OCI-LY7 (cell line): Measurements from ENCODE around the gene TBC1D17. TPM values are rescaled to one million over a fixed set of nuclear protein-coding genes. Genes with fewer than 3 reads are reported as not detected.
A peak's percentile ranks its signal among the peaks of the same experiment; 100 is the strongest.

Experiments used
- BruUV-seq: library from RNA; stranded (reverse); fragments of 400-500 nt; replicated peaks from 2 replicates; lab custom pipeline; 2021; lab: Mats Ljungman, UMichigan
- CTCF ChIA-PET: fragments of 300-600 bp; sonication (Branson Sonifier 250); formaldehyde crosslinking; loops from one replicate; lab custom pipeline; 2022; ENCODE audit warnings: antibody characterized with exemption; ENCODE audit not compliant: unreplicated experiment; lab: Charles Lee
- POLR2A ChIA-PET: fragments of 300-600 bp; sonication (Branson Sonifier 250); formaldehyde crosslinking; loops from one replicate; lab custom pipeline; 2022; ENCODE audit warnings: antibody characterized with exemption; lab: Charles Lee
- DNase-seq: peaks from one replicate; pipeline ENCODE4 v3.0.0-alpha.2; 2015; ENCODE audit warnings: low spot score
- H2AFZ ChIP-seq: fragments of 200-600 bp; sonication (generic), shearing (Covaris generic); 2 replicates; pipeline ENCODE4 v1.6.1; 2014; ENCODE audit warnings: mild to moderate bottlenecking, antibody characterized with exemption, low read length, moderate library complexity
- H3K27ac ChIP-seq: fragments of 200-600 bp; sonication (generic); 2 replicates; pipeline ENCODE4 v1.5.1; 2014; ENCODE audit warnings: mixed run types, low read depth, mild to moderate bottlenecking, moderate library complexity, low read length, inconsistent platforms; ENCODE audit not compliant: poor library complexity, severe bottlenecking
- H3K36me3 ChIP-seq: fragments of 200-600 bp; sonication (generic); 2 replicates; pipeline ENCODE4 v1.6.1; 2014; ENCODE audit warnings: mild to moderate bottlenecking, antibody characterized with exemption, low read length, moderate library complexity, mixed read lengths; ENCODE audit not compliant: insufficient read depth
- H3K4me1 ChIP-seq: fragments of 200-600 bp; sonication (generic); 2 replicates; pipeline ENCODE4 v1.5.1; 2014; ENCODE audit warnings: mild to moderate bottlenecking, low read length; ENCODE audit not compliant: insufficient read depth, poor library complexity, severe bottlenecking
- H3K4me2 ChIP-seq: fragments of 200-600 bp; sonication (generic); 2 replicates; pipeline ENCODE4 v1.6.1; 2014; ENCODE audit warnings: mild to moderate bottlenecking, low read length
- H3K4me3 ChIP-seq: fragments of 200-600 bp; sonication (generic); 2 replicates; pipeline ENCODE4 v1.5.1; 2014; ENCODE audit warnings: mild to moderate bottlenecking, low read depth, low read length; ENCODE audit not compliant: poor library complexity, severe bottlenecking
- H3K79me2 ChIP-seq: fragments of 200-600 bp; sonication (generic); 2 replicates; pipeline ENCODE4 v1.6.1; 2016; ENCODE audit warnings: low read depth, mild to moderate bottlenecking, low read length, moderate library complexity, mixed read lengths; ENCODE audit not compliant: insufficient read depth
- H3K9me2 ChIP-seq: fragments of 200-600 bp; sonication (generic); 2 replicates; pipeline ENCODE4 v1.6.1; 2016; ENCODE audit warnings: mild to moderate bottlenecking, low read length, mixed read lengths; ENCODE audit not compliant: insufficient read depth
- H3K9me3 ChIP-seq: fragments of 200-600 bp; sonication (generic); 2 replicates; pipeline ENCODE4 v1.6.1; 2014; ENCODE audit warnings: mild to moderate bottlenecking, mixed run types, low read length, mixed read lengths
- H4K20me1 ChIP-seq: fragments of 200-600 bp; sonication (generic); 2 replicates; pipeline ENCODE4 v1.6.1; 2014; ENCODE audit warnings: mild to moderate bottlenecking, antibody characterized with exemption, low read length, moderate library complexity, mixed read lengths; ENCODE audit not compliant: insufficient read depth
- CTCF ChIP-seq: fragments of 200-600 bp; sonication (generic); conservative IDR thresholded peaks from 2 replicates; pipeline ENCODE4 v1.5.1; 2014; ENCODE audit warnings: mild to moderate bottlenecking, antibody characterized with exemption, low read length, moderate library complexity, mixed read lengths
- EZH2phosphoT487 ChIP-seq: fragments of 200-600 bp; sonication (generic); IDR thresholded peaks from 2 replicates; pipeline ENCODE4 v1.6.1; 2018; ENCODE audit warnings: low read depth, borderline replicate concordance, mild to moderate bottlenecking, mixed run types, antibody characterized with exemption, low read length, moderate library complexity, mixed read lengths
- intact Hi-C: fragments of 100-400 bp; cut with micrococcal nuclease; formaldehyde crosslinking; loops from one replicate; pipeline ENCODE4 v1.10.0; 2022; ENCODE audit not compliant: unreplicated experiment
- total RNA-seq, 2 experiments: library from RNA; depleted of rRNA in 1 of 2; stranded (reverse); fragments of >200 nt in 1 of 2; shearing (Covaris generic) in 1 of 2; gene quantifications; 2 replicates each; pipeline ENCODE4 v1.2.3, GENCODE V29; 2014 to 2022

TBC1D17 gene
- total RNA-seq, 2 experiments from 2014 or later = 8.0 to 24.0 TPM

DNA sequence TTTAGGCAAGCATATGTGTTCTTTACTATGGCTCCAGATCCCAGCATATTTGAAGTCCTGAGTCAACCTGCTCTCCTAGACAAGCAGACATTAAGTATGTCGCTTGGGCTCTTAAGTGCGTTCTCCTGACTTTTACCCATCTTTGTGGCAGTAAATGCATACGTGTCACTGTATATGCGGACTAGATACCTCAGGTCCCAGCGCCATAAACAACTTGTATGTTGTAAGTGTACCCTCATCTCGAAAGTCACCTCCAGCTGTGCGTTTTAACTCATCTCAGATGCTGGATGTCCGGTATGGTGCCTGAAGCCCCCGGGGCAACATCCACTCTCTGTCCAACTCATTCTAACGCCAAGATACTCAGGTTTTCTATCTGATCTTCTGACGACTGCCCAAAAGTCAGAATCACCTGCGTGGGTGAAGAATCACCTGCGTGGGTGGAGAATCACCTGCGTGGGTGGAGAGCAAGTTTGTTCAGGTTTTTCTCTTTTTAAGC is 24.8 kb upstream of the TBC1D17 start:
- H3K27ac ChIP-seq = no peak overlapping the region
- DNase-seq = peak; percentile 31
- intact Hi-C loops = no loop called here
- peaks cover 28% of the 10 kb centered on the region for H3K4me1 ChIP-seq
- peak overlapping the region; percentile 94 for H3K4me2 ChIP-seq
- peaks cover 20% of the 10 kb centered on the region for H4K20me1 ChIP-seq
- ChIA-PET POLR2A (no interaction called here), CTCF (no interaction called here)
- no peaks in the 10 kb centered on the region for H3K9me2 ChIP-seq
- peak overlapping the region; percentile 88 for H3K4me3 ChIP-seq
- H3K79me2 ChIP-seq = peaks cover 24% of the 10 kb centered on the region
- TF ChIP-seq CTCF (no peak), EZH2phosphoT487 (no peak)
- TSS peak; percentile 79 for BruUV-seq
- peaks cover 43% of the 10 kb centered on the region for H3K36me3 ChIP-seq
- no peaks in the 10 kb centered on the region for H3K9me3 ChIP-seq
- no peak overlapping the region for H2AFZ ChIP-seq

- ChIA-PET POLR2A (no interaction called here), CTCF (no interaction called here)
- Histone ChIP-seq H3K79me2 (peaks cover 24% of the 10 kb centered on the region), H3K36me3 (peaks cover 56% of the 10 kb centered on the region), H3K4me3 (no peak overlapping the region), H4K20me1 (peaks cover 20% of the 10 kb centered on the region), H2AFZ (no peak overlapping the region), H3K27ac (no peak overlapping the region), H3K4me1 (peaks cover 28% of the 10 kb centered on the region), H3K4me2 (peak overlapping the region; percentile 94), H3K9me3 (no peaks in the 10 kb centered on the region), H3K9me2 (no peaks in the 10 kb centered on the region)
- no TSS peak for BruUV-seq
- no peak for TF ChIP-seq CTCF
- TF ChIP-seq EZH2phosphoT487 = no peak
- no peak for DNase-seq
- intact Hi-C loops = no loop called here
Observed at GRCh38 chr19:49853852-49854377, 23.6 kb upstream of the TBC1D17 start.
